Measurements from ENCODE around the gene FHAD1.
A peak's percentile ranks its signal among the peaks of the same experiment; 100 is the strongest.

The FHAD1 gene

GRCh38 chr1:15309687-15310086 lies 62.7 kb downstream of the FHAD1 start:
- no peak overlapping the region for H3K27ac Mint-ChIP-seq

GRCh38 chr1:15310544-15310943 lies 63.5 kb downstream of the FHAD1 start:
- Mint-ChIP-seq H3K27ac (no peak overlapping the region), H3K4me1 (ENCODE audit: low read depth) (no peaks in the 10 kb centered on the region), H3K4me3 (no peak overlapping the region), H3K27me3 (no peaks in the 10 kb centered on the region), H3K36me3 (no peaks in the 10 kb centered on the region), H3K9me3 (ENCODE audit: low read depth) (no peaks in the 10 kb centered on the region)

More at GRCh38 chr1:15309687-15310086, 62.7 kb downstream of the FHAD1 start:
- Mint-ChIP-seq H3K4me1 (ENCODE audit: low read depth) (no peaks in the 10 kb centered on the region), H3K27me3 (no peaks in the 10 kb centered on the region), H3K4me3 (no peak overlapping the region), H3K36me3 (no peaks in the 10 kb centered on the region), H3K9me3 (ENCODE audit: low read depth) (no peaks in the 10 kb centered on the region)

- H3K36me3 Mint-ChIP-seq, result no peaks in the 10 kb centered on the region
- no peaks in the 10 kb centered on the region for H3K9me3 Mint-ChIP-seq (ENCODE audit: low read depth)
- H3K27ac Mint-ChIP-seq, result no peak overlapping the region
- no peaks in the 10 kb centered on the region for H3K4me1 Mint-ChIP-seq (ENCODE audit: low read depth)
- no peaks in the 10 kb centered on the region for H3K27me3 Mint-ChIP-seq
- no peak overlapping the region for H3K4me3 Mint-ChIP-seq
Measured at GRCh38 chr1:15311122-15311822, 64.2 kb downstream of the FHAD1 start.

- no peaks in the 10 kb centered on the region for H3K27me3 Mint-ChIP-seq
- H3K36me3 Mint-ChIP-seq, result no peaks in the 10 kb centered on the region
- H3K4me1 Mint-ChIP-seq (ENCODE audit: low read depth), result no peaks in the 10 kb centered on the region
- no peak overlapping the region for H3K27ac Mint-ChIP-seq
- H3K4me3 Mint-ChIP-seq, result no peak overlapping the region
- H3K9me3 Mint-ChIP-seq (ENCODE audit: low read depth), result no peaks in the 10 kb centered on the region
Measured at GRCh38 chr1:15311880-15312279, 64.9 kb downstream of the FHAD1 start.

GRCh38 chr1:15312626-15313411 lies 65.8 kb downstream of the FHAD1 start:
- no peaks in the 10 kb centered on the region for H3K9me3 Mint-ChIP-seq (ENCODE audit: low read depth)
- H3K4me1 Mint-ChIP-seq (ENCODE audit: low read depth), result no peaks in the 10 kb centered on the region
- H3K27me3 Mint-ChIP-seq, result no peaks in the 10 kb centered on the region
- peak overlapping the region; percentile 11 for H3K27ac Mint-ChIP-seq
- H3K4me3 Mint-ChIP-seq, result no peak overlapping the region
- H3K36me3 Mint-ChIP-seq, result no peaks in the 10 kb centered on the region

GRCh38 chr1:15314328-15315281 lies 67.6 kb downstream of the FHAD1 start:
- Mint-ChIP-seq H3K4me3 (no peak overlapping the region), H3K27me3 (no peaks in the 10 kb centered on the region)

GRCh38 chr1:15315815-15316214 lies 68.8 kb downstream of the FHAD1 start:
- Mint-ChIP-seq H3K4me3 (no peak overlapping the region), H3K9me3 (ENCODE audit: low read depth) (no peaks in the 10 kb centered on the region), H3K4me1 (ENCODE audit: low read depth) (no peaks in the 10 kb centered on the region), H3K36me3 (no peaks in the 10 kb centered on the region), H3K27me3 (no peaks in the 10 kb centered on the region), H3K27ac (no peak overlapping the region)

More at GRCh38 chr1:15314328-15315281, 67.6 kb downstream of the FHAD1 start:
- Mint-ChIP-seq H3K9me3 (ENCODE audit: low read depth) (no peaks in the 10 kb centered on the region), H3K4me1 (ENCODE audit: low read depth) (no peaks in the 10 kb centered on the region), H3K27ac (no peak overlapping the region), H3K36me3 (no peaks in the 10 kb centered on the region)

GRCh38 chr1:15316510-15316909 lies 69.5 kb downstream of the FHAD1 start:
- Mint-ChIP-seq H3K27me3 (no peaks in the 10 kb centered on the region), H3K4me1 (ENCODE audit: low read depth) (no peaks in the 10 kb centered on the region), H3K4me3 (no peak overlapping the region), H3K9me3 (ENCODE audit: low read depth) (no peaks in the 10 kb centered on the region), H3K36me3 (no peaks in the 10 kb centered on the region), H3K27ac (no peak overlapping the region)

GRCh38 chr1:15320267-15320666 lies 73.2 kb downstream of the FHAD1 start:
- Mint-ChIP-seq H3K27me3 (no peaks in the 10 kb centered on the region), H3K36me3 (no peaks in the 10 kb centered on the region), H3K9me3 (ENCODE audit: low read depth) (no peaks in the 10 kb centered on the region), H3K4me3 (no peak overlapping the region), H3K27ac (no peak overlapping the region), H3K4me1 (ENCODE audit: low read depth) (no peaks in the 10 kb centered on the region)

GRCh38 chr1:15321601-15322000 lies 74.6 kb downstream of the FHAD1 start:
- Mint-ChIP-seq H3K4me3 (no peak overlapping the region), H3K27me3 (no peaks in the 10 kb centered on the region), H3K4me1 (ENCODE audit: low read depth) (no peaks in the 10 kb centered on the region), H3K9me3 (ENCODE audit: low read depth) (no peaks in the 10 kb centered on the region), H3K27ac (no peak overlapping the region), H3K36me3 (no peaks in the 10 kb centered on the region)

GRCh38 chr1:15322648-15323350 lies 75.8 kb downstream of the FHAD1 start:
- H3K4me3 Mint-ChIP-seq, result no peak overlapping the region
- no peaks in the 10 kb centered on the region for H3K9me3 Mint-ChIP-seq (ENCODE audit: low read depth)
- H3K27me3 Mint-ChIP-seq, result no peaks in the 10 kb centered on the region
- H3K4me1 Mint-ChIP-seq (ENCODE audit: low read depth), result no peaks in the 10 kb centered on the region
- no peaks in the 10 kb centered on the region for H3K36me3 Mint-ChIP-seq
- no peak overlapping the region for H3K27ac Mint-ChIP-seq

- Mint-ChIP-seq H3K4me1 (ENCODE audit: low read depth) (no peaks in the 10 kb centered on the region), H3K36me3 (no peaks in the 10 kb centered on the region), H3K27ac (no peak overlapping the region), H3K27me3 (no peaks in the 10 kb centered on the region), H3K4me3 (no peak overlapping the region), H3K9me3 (ENCODE audit: low read depth) (no peaks in the 10 kb centered on the region)
Measured at GRCh38 chr1:15323351-15323988, 76.4 kb downstream of the FHAD1 start.

- no peaks in the 10 kb centered on the region for H3K36me3 Mint-ChIP-seq
- H3K4me3 Mint-ChIP-seq, result no peak overlapping the region
- H3K9me3 Mint-ChIP-seq (ENCODE audit: low read depth), result no peaks in the 10 kb centered on the region
- H3K27me3 Mint-ChIP-seq, result no peaks in the 10 kb centered on the region
- H3K4me1 Mint-ChIP-seq (ENCODE audit: low read depth), result no peaks in the 10 kb centered on the region
- H3K27ac Mint-ChIP-seq, result no peak overlapping the region
Measured at GRCh38 chr1:15323989-15324868, 77.2 kb downstream of the FHAD1 start.
